ENCODE measurements around the gene PSMB4.

The PSMB4 gene

DNA sequence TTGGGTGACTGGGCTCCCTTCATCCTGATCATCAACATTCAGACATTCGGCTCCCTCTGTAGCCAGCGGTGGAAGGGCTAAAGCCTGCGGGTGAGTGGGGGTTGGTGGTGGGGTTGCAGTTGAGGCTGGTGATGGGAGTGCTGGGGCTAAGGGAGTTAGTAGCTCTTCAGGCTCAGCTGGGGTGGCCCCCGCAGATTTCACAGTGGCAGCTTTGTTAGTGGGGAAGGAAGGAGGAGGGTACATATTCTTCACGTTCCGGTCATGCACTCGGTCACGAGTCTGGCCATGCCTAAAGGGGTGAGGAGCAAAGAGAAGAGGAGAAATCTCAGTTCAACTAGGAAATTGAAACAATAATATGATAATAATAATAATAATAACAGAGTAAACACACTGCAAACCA lies 6.8 kb downstream of the PSMB4 start:
- no peak for TF ChIP-seq CTCF (IDR thresholded peaks at IDR 0.05; ENCODE audit: insufficient read depth, low read length, poor library complexity, severe bottlenecking)
- peaks cover 39% of the 10 kb centered on the region for H3K36me3 ChIP-seq (ENCODE audit: control insufficient read depth, insufficient read depth, low read length)
- DNase-seq (ENCODE audit: extremely low read depth, insufficient read length), result no peak
- no peak overlapping the region for H3K4me3 ChIP-seq (replicated peaks; ENCODE audit: low read depth, low read length)
- no peaks in the 10 kb centered on the region for H3K27me3 ChIP-seq (replicated peaks; ENCODE audit: control insufficient read depth, insufficient read depth, low read length)

DNA sequence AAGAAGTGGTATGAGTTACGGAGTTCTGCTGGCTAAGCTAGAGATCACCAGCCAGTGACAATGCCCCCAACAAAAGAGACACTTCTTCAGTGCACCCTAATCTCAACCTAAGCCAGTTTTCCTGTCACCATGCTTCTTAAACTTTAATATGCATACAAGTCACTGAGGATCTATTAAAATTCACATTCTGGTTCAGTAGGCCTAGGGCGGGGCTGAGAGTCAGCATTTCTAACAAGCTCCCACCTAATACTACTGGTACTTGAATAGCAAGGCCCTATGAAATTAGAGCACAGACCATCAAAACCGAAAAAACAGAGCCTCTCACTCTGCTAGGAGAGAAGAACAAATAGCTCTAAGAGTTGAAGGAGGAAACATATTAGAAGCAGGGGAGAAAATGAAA lies 7.9 kb downstream of the PSMB4 start:
- H3K36me3 ChIP-seq (ENCODE audit: control insufficient read depth, insufficient read depth, low read length), result peaks cover 39% of the 10 kb centered on the region

DNA sequence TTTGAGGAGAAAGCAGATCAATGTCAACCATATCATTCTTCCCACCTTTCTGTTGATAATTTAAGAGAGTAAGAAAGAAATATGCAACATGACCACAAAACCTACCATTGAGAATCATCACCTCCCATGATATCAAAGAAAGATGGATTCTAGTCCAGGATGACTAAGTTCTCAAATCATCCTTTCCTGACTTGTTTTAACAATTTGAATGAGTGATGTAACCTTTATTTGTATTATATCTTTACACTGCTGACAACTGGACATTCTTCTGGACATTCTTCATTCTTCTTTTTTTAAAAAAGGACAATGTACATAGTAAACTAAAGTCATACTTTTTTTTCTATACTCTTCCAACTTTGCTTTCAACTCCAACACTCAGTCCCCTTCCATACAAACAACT lies 9.5 kb downstream of the PSMB4 start:
- TF ChIP-seq CTCF (IDR thresholded peaks at IDR 0.05; ENCODE audit: insufficient read depth, low read length, poor library complexity, severe bottlenecking), result no peak
- Histone ChIP-seq H3K36me3 (ENCODE audit: control insufficient read depth, insufficient read depth, low read length) (peaks cover 38% of the 10 kb centered on the region), H3K27me3 (replicated peaks; ENCODE audit: control insufficient read depth, insufficient read depth, low read length) (no peaks in the 10 kb centered on the region), H3K4me3 (replicated peaks; ENCODE audit: low read depth, low read length) (no peak overlapping the region)
- no peak for DNase-seq (ENCODE audit: extremely low read depth, insufficient read length)

More for the DNA sequence above, 7.9 kb downstream of the PSMB4 start:
- no peak for DNase-seq (ENCODE audit: extremely low read depth, insufficient read length)
- TF ChIP-seq CTCF (IDR thresholded peaks at IDR 0.05; ENCODE audit: insufficient read depth, low read length, poor library complexity, severe bottlenecking), result no peak
- Histone ChIP-seq H3K27me3 (replicated peaks; ENCODE audit: control insufficient read depth, insufficient read depth, low read length) (no peaks in the 10 kb centered on the region), H3K4me3 (replicated peaks; ENCODE audit: low read depth, low read length) (no peak overlapping the region)

DNA sequence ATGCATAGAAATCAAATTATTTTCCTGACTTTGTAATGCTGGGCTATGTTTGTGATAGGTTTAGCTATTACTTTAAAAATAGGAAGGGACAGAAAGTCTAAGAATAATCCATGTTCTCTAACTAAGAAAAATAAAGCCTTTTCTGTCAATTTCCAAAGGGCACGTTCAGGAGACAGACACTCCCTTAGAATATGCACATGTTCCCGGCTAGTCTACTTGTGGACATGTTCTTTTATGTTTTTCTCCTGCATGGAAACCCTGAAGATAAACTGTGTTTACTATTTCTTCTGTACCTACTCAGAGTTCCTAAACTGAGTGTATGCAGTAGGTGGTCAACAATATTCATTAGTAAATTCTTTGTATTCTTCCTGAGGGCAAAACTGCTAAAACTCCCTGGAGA lies 12.5 kb downstream of the PSMB4 start:
- Histone ChIP-seq H3K36me3 (ENCODE audit: control insufficient read depth, insufficient read depth, low read length) (peaks cover 27% of the 10 kb centered on the region), H3K4me3 (replicated peaks; ENCODE audit: low read depth, low read length) (no peak overlapping the region), H3K27me3 (replicated peaks; ENCODE audit: control insufficient read depth, insufficient read depth, low read length) (no peaks in the 10 kb centered on the region)
- DNase-seq (ENCODE audit: extremely low read depth, insufficient read length), result no peak
- TF ChIP-seq CTCF (IDR thresholded peaks at IDR 0.05; ENCODE audit: insufficient read depth, low read length, poor library complexity, severe bottlenecking), result no peak

GRCh38 chr1:151416231-151416630 lies 16.9 kb downstream of the PSMB4 start:
- Histone ChIP-seq H3K36me3 (ENCODE audit: control insufficient read depth, insufficient read depth, low read length) (peaks cover 13% of the 10 kb centered on the region), H3K27me3 (replicated peaks; ENCODE audit: control insufficient read depth, insufficient read depth, low read length) (no peaks in the 10 kb centered on the region), H3K4me3 (replicated peaks; ENCODE audit: low read depth, low read length) (no peak overlapping the region)
- no peak for DNase-seq (ENCODE audit: extremely low read depth, insufficient read length)
- no peak for TF ChIP-seq CTCF (IDR thresholded peaks at IDR 0.05; ENCODE audit: insufficient read depth, low read length, poor library complexity, severe bottlenecking)

- no peaks in the 10 kb centered on the region for H3K27me3 ChIP-seq (replicated peaks; ENCODE audit: control insufficient read depth, insufficient read depth, low read length)
- H3K4me3 ChIP-seq (replicated peaks; ENCODE audit: low read depth, low read length), result no peak overlapping the region
- DNase-seq (ENCODE audit: extremely low read depth, insufficient read length), result no peak
- TF ChIP-seq CTCF (IDR thresholded peaks at IDR 0.05; ENCODE audit: insufficient read depth, low read length, poor library complexity, severe bottlenecking), result no peak
- peaks cover 11% of the 10 kb centered on the region for H3K36me3 ChIP-seq (ENCODE audit: control insufficient read depth, insufficient read depth, low read length)
These were observed 18.7 kb downstream of the PSMB4 start for GRCh38 chr1:151418081-151418480.

All from GM06990 (cell line).